ENCODE data around the gene HFE.

DNA sequence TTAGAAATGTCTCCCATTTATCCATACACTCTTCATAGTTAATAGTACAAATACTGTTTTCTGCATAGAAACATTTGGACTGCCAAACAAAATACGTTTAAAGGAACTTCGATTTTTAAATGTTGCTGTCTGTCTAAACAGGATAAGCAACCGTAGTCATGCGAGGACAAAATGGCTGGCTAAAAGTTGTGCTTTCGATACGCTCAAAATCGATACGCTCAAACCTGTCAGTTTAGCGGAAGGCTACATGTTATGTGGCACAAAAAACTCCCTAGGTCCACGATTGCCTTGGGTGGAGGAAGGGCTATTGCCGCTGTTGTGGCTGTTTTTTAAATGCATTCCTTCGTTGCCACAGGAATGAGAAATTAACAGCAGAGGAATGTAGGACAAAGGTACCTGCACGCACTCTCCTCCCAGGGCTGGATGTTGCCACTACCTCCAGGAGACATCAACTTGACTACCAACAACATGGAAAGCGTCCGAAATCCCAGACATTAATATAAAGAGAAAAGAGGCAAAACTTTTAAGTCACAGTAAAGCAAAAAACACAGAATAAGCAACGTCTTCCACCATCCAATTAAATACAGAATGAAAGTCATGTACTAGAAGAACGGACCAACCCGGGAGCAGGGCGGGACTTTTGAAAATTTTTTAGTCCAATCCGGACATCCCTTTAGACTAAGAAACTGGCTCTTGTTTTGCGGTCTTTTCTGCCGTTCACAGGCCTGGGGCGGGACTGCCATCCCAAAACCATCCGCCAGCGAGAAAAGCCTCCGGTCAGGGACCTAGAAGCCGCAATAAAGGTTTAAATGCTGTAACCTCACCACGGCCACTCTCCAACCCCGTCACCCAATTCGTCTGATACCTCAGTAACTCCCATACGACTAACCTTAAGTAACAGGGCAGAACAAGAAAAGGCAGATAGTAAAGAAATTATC lies 32.2 kb upstream of the HFE start:
- TF ChIP-seq POLR2AphosphoS5 (IDR thresholded peaks at IDR 0.05; ENCODE audit: low read depth, low read length) (no peak; the same call in 1 of the 2 replicates), POLR2A (IDR thresholded peaks at IDR 0.05; ENCODE audit: low read depth, low read length) (no peak; the same call in 1 of the 2 replicates), TAF1 (IDR thresholded peaks at IDR 0.05; ENCODE audit: borderline replicate concordance, low read depth, low read length) (peak; percentile 41; the same call in 1 of the 2 replicates)

Measured in GM12892 (cell line).